NCI-H1694 (cell line): ENCODE data around the gene MGAT4C.
"Not testable (repeated sequence)": the region's sequence is repeated elsewhere in the genome, so short reads cannot be mapped to it uniquely, and the experiment has no call there.

Experiments
- DNase-seq: peaks from one replicate; lab custom pipeline; 2025; lab: John Stamatoyannopoulos, UW

Gene MGAT4C

DNA sequence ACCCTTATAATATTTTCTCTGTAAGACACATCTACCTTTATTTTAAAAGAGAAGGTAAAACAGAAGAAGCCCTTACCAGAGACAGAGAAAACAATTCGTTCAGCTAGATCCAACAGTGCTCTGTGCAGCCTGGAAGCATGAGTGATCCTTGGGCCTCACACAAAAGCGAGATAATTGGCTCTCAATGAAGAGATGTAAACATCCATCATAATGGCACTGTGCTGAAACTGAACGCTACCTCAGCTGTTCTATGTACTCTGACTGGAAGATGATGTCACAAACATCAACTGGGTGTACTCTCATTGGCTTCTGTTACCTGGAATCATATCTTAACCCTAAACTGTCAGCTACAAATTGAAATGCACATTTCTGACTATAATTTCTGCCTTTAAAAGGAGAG is at the start of gene MGAT4C:
Gene MGAT4C (minus strand): TSS at position 229 of the 400 bp plus-strand sequence.
- DNase-seq = no peak

DNA sequence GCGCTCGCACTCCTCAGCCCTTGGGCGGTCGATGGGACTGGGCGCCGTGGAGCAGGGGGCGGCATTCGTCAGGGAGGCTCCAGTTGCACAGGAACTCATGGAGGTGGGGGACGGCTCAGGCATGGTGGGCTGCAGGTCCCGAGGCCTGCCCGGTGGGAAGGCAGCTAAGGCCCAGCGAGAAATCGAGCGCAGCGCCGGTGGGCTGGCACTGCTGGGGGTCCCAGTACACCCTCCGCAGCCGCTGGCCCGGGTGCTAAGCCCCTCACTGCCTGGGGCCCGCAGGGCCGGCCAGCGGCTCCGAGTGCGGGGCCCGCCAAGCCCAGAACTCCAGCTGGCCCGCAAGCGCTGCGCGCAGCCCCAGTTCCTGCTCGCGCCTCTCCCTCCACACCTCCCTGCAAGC is 40.2 kb upstream of the MGAT4C start:
- not testable (repeated sequence) for DNase-seq

DNA sequence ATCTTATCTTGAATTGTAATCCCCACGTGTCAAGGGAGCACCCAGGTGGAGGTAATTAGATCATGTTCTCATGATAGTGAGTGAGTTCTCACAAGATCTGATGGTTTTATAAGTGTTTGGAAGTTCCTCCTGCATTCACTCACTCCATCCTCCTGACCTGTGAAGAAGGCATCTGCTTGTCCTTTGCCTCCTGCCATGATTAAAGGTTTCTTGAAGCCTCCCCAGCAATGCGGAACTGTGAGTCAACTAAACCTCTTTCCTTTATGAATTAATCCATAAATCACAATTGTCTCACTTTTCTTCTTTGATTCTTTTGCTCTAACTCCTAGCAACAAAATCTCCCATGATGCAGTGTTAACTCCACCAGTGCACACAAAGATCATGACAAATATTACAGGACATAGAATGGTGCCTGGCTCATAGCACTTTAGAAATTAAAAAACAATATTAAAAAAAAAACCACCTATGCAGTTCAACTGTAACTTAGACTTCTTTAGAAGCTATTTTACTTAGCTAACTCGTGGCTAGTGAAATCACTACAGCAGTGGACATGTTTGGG is 37.6 kb upstream of the MGAT4C start:
- DNase-seq = no peak

DNA sequence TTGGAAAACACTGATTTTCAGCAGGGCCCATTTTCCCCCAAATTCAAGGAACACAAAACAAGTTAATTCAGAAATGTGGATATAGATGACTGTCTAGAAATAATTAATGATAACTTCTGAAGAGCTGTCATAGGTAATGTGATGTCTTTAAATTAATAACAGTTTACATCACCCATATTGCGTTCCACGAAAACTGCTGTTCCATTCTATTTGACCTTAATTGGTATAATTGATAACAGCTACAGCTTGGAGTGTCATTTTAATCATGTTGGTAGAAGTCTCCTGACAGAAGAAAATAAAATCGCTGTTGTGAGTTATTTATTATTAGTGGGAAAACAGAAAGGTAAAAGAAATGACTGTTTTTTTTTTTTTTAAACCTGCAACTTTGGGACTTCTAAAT is 36.3 kb upstream of the MGAT4C start:
- DNase-seq = no peak

DNA sequence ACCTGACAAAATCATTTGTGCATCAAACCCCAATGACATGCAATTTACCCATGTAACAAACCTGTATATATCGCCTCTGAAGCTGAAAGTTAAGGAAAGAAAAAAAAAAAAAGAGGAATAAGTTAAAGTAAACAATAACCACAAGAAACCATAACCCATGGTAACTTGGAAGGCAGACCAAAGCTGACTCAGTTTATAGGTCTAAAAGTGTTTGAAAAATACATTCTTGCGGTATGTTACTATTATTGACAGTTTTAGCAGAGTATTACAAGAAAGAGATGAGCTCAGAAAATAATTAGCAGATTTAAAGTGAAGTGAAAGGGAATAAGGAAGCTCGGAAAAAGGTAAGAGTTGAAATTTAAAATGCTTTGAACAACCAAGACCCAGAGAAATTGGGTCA is 34.4 kb upstream of the MGAT4C start:
- DNase-seq = no peak

DNA sequence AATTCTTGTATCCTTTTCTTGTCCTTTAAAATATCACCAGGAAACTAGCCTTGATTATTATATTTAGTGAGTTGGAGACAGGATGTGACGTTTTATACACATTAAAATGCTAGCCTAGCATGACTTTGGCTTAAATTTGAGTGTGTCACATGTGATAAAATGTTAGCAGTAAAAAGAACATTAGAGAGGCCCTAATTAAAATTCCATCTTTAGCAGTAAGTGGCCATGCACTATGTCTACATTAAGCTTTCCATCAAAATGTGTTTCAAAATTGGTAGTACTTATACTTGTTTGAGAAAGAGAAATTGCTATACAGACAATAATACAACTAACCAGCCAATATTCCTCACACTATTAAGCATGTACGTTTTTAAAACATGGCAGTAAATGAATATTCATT is 29.9 kb upstream of the MGAT4C start:
- DNase-seq = no peak

DNA sequence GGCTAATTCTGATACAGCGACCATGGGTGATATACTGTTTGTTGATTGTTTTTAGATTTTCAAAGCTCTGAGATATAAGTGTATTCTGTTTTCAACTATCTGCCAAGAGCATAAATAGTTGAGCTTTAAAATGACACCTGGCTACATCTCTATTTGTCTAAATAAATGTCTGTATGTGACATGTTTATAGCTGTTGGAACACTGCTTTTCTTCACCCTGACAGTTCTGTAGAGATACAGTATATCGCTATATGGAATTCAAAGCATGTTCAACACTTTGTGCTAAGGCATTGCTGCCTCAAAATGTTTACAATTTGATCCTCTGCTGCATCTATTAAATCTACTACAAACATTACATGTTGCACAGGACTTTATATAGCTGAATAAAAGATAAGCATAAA is 27.4 kb upstream of the MGAT4C start:
- DNase-seq = no peak

DNA sequence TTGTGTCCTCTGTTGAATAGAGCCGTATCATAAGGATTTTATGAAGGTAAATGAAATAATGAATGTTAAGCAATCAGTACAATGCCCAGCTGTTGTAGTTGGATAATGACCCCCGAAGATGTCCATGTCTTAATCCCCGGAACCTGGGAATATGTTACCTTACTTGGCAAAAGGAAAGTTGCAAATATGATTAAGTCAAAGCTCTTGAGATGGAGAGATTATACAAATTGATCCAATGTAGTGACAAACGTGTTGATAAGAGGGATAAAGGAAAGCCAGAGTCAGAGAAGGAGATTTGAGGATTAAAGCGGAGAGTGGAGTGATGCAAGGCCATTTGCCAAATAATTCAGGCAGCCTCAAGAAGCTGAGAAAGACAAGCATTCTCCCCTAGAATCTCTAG is 19.2 kb upstream of the MGAT4C start:
- DNase-seq = no peak

DNA sequence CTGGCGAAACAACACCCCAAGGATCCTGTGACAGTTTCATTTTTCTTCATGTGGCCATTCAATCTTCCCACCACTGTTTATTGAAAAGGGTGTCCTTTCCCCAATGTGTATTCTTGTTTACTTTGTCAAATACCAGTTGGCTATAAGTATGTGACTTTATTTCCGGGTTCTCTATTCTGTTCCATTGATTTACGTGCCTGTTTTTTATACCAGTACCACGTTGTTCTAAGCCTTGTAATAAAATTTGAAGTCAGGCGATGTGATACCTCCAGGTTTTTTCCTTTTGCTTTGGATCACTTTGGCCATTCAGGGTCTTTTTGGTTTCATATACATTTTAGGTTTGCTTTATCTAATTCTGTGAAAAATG is 9.1 kb upstream of the MGAT4C start:
- DNase-seq = no peak

DNA sequence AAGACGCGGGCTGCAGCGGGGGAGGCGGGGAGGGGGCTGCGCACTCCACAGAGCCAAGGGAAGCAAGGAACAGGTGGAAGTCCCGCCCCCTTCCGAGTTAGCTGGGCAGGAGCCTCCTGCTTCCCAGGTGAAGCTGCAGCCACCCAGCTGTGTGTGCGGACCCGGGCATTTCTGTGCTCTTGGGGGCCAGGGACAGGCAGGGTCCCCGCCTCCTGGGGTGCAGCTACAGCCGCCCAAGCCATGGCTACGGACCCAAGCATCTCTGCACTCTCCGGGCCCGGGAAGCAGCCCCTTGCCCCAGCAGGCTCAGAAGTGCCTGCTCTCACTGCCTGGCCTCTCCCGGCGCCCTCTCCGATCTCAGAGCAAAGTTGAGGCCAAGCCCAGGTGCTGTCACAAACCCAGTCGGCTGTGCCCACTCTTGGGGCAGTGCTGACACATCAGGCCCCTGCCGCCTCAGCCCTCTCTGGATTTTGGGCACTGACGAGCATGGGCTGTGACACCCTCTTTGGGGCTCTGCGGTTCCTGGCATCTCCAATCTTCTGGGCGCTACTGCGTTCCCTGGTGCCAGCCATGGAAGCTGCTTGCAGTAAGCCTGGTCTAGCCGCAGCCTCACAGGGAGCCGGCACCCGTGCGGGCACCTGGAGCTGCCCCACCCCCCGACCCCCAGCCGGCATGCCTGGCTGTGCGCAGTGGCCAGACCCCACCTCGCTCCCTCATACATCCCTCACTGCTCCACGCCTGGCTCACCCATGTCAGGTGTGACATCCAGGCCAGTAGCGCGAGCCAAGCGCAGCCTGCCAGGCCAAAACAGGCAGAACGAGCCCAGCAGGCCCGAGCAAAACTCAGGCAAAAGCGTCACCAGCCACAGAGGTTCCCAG is 8.5 kb upstream of the MGAT4C start:
- DNase-seq = no peak

DNA sequence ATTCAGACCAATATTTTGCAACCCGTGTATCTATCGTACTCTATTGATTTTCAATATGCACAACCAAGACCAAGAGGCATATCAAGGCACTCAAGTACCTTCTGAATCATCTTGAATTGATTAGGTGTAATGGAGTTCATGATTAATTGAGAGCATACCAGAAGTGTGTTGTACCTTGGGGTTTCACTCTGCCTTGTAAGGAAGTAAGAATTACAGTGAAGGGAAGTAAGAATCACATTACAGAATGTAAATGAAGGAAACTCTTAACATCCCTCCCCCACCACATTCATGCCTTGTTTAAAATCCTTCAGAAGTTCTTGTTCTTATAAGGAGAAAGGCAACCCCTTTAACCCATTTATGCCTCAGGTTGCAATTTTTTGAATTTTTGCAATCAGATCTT is 5.4 kb upstream of the MGAT4C start:
- DNase-seq = no peak

DNA sequence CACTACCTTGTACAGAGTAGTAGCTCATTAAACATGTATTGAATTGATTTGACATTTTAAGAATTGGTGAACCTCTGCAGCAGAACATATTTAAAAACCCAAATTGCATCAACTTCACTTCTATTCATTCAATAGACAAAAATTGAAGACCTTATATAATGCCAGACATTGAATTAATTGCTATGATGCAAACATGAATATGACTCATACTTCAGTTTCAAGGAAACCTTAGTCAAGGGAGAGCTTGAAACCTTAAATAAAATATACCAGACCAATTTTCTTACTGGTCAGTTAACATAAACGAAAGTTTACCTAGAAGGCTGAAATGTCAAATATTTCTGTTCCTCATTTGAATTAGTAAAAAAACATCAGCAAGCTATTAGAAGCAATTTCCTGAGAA is 5.0 kb upstream of the MGAT4C start:
- DNase-seq = no peak

DNA sequence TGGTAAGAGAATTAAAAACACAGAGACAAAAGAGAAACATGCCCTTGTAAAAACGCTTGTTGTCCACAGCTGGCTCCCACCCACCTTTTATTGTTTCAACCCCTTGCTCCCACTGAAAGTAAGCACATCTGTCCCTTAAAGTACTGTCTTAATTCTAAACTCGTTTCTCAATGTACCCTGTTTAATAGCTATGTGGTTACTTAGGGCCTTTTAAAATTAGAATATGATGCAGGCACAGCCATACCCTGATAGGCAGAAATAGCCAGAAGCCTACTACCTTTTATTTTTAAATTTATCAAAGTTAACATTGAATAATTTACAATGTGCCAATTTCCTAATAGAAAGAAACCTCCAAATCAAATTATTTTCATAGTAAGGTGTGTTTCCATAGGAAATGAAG is 4.0 kb upstream of the MGAT4C start:
- no peak for DNase-seq

DNA sequence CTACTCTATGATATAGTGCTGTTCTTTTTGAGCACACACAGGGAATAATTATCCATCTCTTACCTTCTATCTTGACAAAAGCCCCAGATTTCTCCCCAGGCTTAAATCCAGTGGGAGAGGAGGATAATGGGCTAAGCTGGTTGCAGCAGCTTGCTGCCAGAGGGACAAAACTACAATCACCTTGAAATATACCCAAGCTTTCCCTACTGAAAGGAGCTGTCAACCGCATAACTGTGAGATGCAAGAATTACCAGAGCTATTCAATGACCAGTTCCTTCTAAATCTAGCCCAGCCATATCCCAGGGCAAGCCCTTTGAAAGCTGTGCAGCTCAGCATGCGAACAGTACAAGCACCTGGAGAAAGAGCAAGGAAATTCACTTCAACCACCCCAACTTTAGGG is 943 bp upstream of the MGAT4C start:
- no peak for DNase-seq

DNA sequence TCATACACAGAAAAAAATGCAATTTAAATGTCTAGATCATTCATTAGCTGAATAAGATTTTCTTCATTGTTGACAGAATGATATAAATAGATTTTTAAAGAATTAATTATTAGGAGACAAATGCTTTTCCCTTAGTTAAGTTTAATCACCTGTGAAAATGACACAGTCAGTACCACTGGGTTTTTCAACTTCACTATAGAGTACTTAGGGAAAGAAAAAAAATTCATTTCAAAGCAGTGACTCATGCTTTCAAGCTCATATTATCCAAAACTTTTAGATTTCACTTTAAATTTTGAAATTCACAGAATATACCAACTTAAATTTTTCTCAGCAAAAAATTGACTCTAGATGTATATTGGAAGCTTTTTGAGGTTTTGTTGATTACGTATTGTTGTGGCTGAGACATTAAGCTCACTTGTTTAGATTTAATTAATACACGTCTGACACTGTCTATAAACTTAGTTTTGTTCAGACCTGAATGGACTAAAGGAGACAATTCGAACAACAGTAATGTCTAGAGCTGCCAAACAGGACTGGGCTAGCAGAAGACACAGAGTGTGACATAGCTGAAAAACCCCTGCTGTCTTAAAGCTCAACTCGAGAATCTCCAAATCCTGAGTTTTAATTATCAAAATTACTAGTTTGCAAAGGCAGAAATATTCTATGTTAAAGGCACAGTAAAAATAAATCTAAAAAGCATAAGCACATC is 1.6 kb downstream of the MGAT4C start:
- DNase-seq = no peak

DNA sequence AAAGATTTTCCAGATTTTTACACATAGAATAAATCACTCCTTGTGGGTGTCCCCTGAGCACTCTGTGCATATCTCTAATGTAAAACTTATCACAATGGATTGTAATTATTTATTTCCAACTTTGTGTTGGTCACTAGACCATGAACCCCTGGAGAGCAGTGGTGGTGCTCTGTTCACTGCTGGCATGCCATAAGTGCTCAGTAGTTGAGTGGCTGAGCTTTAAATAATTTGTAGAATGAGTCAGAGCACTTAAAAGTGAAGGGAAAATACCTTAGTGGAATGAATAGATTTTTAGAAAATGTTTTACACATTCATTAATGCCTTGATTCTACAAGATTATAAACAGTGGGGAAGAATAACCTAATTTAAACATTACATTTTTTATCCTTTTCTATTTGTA is 6.3 kb downstream of the MGAT4C start:
- no peak for DNase-seq

DNA sequence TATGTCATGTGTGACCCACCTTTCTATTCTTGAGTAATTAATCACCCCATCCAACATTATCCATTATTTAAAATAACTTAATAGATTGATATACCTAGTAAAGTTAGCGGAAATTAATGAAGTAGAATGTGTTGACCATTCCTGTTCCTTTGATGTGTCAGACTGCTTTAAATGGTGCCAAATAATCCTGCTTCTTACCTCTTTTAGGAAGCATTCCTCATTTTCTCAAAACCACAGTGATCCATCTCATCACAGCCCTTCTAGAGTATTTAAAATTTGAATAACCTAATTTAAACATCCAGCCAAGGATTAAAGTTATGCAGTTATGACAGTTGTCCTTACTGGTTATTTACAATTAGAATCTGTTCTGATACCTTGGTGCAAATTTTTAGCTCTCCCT is 6.9 kb downstream of the MGAT4C start:
- no peak for DNase-seq

DNA sequence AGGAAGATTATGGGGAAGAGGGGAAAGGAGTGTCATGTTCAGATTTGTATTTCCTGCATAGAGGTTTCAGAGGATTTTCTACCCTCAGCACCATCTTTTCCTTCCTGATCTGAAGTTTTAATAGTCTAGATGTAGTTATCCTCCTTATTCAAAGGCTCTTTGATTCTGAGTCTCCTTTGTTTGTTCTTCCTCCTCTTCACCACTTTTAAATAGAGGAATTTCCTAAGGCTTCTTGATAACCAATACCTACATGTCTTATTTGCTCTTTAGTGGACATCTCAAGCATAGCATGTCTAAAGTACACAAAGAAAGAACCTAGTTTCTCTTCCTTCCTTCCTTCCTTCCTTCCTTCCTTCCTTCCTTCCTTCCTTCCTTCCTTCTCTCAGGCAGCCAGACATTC is 8.3 kb downstream of the MGAT4C start:
- DNase-seq = no peak

DNA sequence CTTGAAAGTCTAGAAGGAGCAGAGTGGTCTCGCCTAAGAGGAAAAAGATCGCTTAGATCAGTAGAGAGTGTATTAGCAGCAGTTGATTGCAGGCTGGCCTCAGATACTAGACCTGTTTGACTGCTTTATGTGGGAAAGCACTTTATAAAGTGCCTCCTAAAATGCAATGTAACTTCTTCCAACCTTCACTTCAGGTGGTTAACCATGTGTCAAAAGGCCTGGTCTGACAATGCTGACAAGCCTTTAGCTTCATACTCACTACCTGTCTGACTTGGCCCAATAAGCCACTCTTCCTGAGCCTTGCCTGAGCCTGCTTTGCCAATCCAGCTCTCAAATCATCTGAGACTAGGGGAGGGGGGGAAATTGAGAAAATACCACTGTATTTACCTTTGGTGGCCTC is 14.6 kb downstream of the MGAT4C start:
- DNase-seq = no peak

DNA sequence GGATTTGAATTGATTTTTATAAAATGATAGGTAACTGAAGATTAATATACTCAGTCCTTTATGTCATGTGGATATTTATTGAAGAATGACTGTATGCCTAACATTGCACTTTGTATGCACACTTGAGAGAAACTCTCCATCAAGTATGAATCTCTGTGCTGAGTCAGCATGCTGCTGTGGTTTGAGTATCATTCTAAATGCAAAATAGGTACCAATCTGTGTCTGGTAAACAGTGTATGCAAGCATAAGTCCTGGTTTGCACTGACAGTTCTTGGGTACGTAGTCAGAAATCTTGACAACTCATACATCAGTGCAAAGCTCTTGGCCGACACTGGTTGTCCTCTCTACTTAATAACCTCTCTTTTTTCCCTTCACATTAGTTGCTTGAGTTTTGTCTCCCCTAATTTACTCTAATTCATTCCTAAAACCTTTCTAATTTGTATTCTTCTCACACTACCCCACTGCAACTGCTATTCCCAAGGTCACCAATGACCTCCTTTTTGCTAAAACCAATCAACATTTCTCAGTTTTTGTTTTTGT is 21.8 kb downstream of the MGAT4C start:
- DNase-seq = no peak

DNA sequence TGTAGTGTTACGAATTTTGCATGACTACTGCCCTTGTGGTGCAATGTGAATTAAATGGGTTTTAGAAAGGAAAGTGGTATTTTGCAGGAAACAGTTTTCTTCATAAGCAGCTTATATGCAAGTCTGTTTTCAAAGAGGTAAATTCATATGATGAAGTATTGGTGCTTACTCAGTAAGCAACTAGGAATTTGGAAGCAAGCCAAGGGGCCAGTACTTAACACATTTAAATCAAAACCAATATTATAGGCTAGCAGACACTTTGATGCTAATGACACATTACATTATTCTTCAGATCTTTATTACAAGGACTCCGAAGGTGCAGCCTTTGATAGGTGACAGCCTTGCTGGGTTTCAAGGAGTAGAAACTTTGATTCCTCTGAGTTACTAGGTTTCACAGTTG is 23.1 kb downstream of the MGAT4C start:
- DNase-seq = no peak

DNA sequence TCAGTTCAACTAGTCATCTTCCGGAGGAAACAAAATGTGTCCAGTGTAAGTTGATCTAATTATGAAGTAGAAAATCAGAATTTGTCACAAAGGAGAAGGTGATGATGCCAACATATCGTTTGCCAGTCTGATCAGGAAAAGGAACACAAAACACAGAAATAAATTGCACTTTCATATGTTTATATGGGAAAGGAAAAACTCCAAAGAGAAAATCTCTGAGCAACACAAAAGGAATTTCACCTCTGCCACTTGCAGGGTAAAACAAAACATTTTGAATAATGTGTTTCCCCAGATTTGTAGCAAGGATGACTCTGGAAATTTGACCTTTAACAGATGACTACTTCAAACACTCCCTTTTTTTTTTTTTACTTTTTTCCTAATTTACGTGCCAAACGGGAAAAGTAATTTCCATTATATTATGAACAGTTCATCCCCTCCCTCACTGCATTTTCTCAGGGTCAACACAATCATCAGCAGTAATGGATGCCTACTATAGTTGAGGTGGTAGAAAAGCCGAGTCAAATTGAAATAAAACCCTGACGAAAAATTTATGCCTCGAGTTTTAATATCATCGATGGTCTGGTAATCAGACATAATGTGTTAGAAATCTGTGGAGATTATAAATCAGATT is 25.6 kb downstream of the MGAT4C start:
- DNase-seq = no peak

DNA sequence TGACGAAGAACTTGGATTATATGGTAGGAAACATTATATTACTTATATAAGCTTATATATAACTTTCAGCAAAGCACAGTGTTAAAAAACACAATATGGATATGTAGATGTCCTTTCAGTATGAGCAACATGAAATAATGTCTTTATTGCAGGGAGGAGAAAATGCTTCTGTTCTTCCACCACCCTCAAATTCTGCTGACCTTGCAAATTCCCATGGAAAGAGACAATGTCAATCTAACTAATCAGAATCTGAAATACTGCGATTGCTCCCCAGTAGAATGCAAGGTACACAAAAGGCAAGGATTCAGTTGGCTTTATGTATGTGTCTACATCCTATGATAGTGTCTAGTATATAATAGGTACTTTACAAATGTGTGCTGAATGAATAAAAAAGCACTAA is 26.4 kb downstream of the MGAT4C start:
- DNase-seq = no peak
